ENCODE measurements around the gene RASAL2.
A peak's percentile ranks its signal among the peaks of the same experiment; 100 is the strongest.

The RASAL2 gene

GRCh38 chr1:178354816-178355215 is 260.9 kb downstream of the RASAL2 start:
- no peak for DNase-seq (ENCODE audit: extremely low read depth, insufficient read length)
- no peak for TF ChIP-seq CTCF (IDR thresholded peaks at IDR 0.05; ENCODE audit: insufficient read depth, low read length, poor library complexity, severe bottlenecking)
- Histone ChIP-seq H3K36me3 (ENCODE audit: control insufficient read depth, insufficient read depth, low read length) (no peaks in the 10 kb centered on the region), H3K27me3 (replicated peaks; ENCODE audit: control insufficient read depth, insufficient read depth, low read length) (no peaks in the 10 kb centered on the region), H3K4me3 (replicated peaks; ENCODE audit: low read depth, low read length) (no peak overlapping the region)

- no peaks in the 10 kb centered on the region for H3K36me3 ChIP-seq (ENCODE audit: control insufficient read depth, insufficient read depth, low read length)
- H3K4me3 ChIP-seq (replicated peaks; ENCODE audit: low read depth, low read length): no peak overlapping the region
- H3K27me3 ChIP-seq (replicated peaks; ENCODE audit: control insufficient read depth, insufficient read depth, low read length): no peaks in the 10 kb centered on the region; the same call in 1 of the 2 replicates
- no peak for TF ChIP-seq CTCF (IDR thresholded peaks at IDR 0.05; ENCODE audit: insufficient read depth, low read length, poor library complexity, severe bottlenecking)
- DNase-seq (ENCODE audit: extremely low read depth, insufficient read length): no peak
Measured at GRCh38 chr1:178356299-178356698, 262.4 kb downstream of the RASAL2 start.

GRCh38 chr1:178358456-178358855 is 264.6 kb downstream of the RASAL2 start:
- no peak for TF ChIP-seq CTCF (IDR thresholded peaks at IDR 0.05; ENCODE audit: insufficient read depth, low read length, poor library complexity, severe bottlenecking)
- Histone ChIP-seq H3K4me3 (replicated peaks; ENCODE audit: low read depth, low read length) (no peak overlapping the region), H3K27me3 (replicated peaks; ENCODE audit: control insufficient read depth, insufficient read depth, low read length) (no peaks in the 10 kb centered on the region; the same call in 1 of the 2 replicates), H3K36me3 (ENCODE audit: control insufficient read depth, insufficient read depth, low read length) (no peaks in the 10 kb centered on the region)
- no peak for DNase-seq (ENCODE audit: extremely low read depth, insufficient read length)

- Histone ChIP-seq H3K36me3 (ENCODE audit: control insufficient read depth, insufficient read depth, low read length) (no peaks in the 10 kb centered on the region), H3K4me3 (replicated peaks; ENCODE audit: low read depth, low read length) (no peak overlapping the region), H3K27me3 (replicated peaks; ENCODE audit: control insufficient read depth, insufficient read depth, low read length) (no peaks in the 10 kb centered on the region; the same call in 1 of the 2 replicates)
- DNase-seq (ENCODE audit: extremely low read depth, insufficient read length): no peak
- TF ChIP-seq CTCF (IDR thresholded peaks at IDR 0.05; ENCODE audit: insufficient read depth, low read length, poor library complexity, severe bottlenecking): no peak
Measured at GRCh38 chr1:178360421-178360820, 266.5 kb downstream of the RASAL2 start.

- H3K4me3 ChIP-seq (replicated peaks; ENCODE audit: low read depth, low read length): no peak overlapping the region
- no peak for DNase-seq (ENCODE audit: extremely low read depth, insufficient read length)
- H3K27me3 ChIP-seq (replicated peaks; ENCODE audit: control insufficient read depth, insufficient read depth, low read length): no peaks in the 10 kb centered on the region; the same call in 1 of the 2 replicates
- TF ChIP-seq CTCF (IDR thresholded peaks at IDR 0.05; ENCODE audit: insufficient read depth, low read length, poor library complexity, severe bottlenecking): peak; percentile 44
- H3K36me3 ChIP-seq (ENCODE audit: control insufficient read depth, insufficient read depth, low read length): no peaks in the 10 kb centered on the region
Measured at GRCh38 chr1:178361847-178362246, 267.9 kb downstream of the RASAL2 start.

- no peak for DNase-seq (ENCODE audit: extremely low read depth, insufficient read length)
Measured at GRCh38 chr1:178362747-178363146, 268.8 kb downstream of the RASAL2 start.

More at GRCh38 chr1:178362747-178363146, 268.8 kb downstream of the RASAL2 start:
- H3K27me3 ChIP-seq (replicated peaks; ENCODE audit: control insufficient read depth, insufficient read depth, low read length): no peaks in the 10 kb centered on the region; the same call in 1 of the 2 replicates
- no peaks in the 10 kb centered on the region for H3K36me3 ChIP-seq (ENCODE audit: control insufficient read depth, insufficient read depth, low read length)
- no peak overlapping the region for H3K4me3 ChIP-seq (replicated peaks; ENCODE audit: low read depth, low read length)
- TF ChIP-seq CTCF (IDR thresholded peaks at IDR 0.05; ENCODE audit: insufficient read depth, low read length, poor library complexity, severe bottlenecking): no peak
